HFFc6 (cell line): ENCODE measurements around the gene MCC. TPM values are rescaled to one million over a fixed set of nuclear protein-coding genes. Genes with fewer than 3 reads are reported as not detected.

Experiments
- DNase-seq: peaks from one replicate; pipeline ENCODE4 v3.0.0-alpha.2; 2018
- H3K27ac Mint-ChIP-seq: 2 replicates; pipeline ENCODE4 v1.8.0; 2020; ENCODE audit warnings: mild to moderate bottlenecking, mixed read lengths
- H3K27me3 Mint-ChIP-seq: 2 replicates; pipeline ENCODE4 v1.8.0; 2021; ENCODE audit warnings: mild to moderate bottlenecking, moderate library complexity, mixed read lengths; ENCODE audit not compliant: insufficient read depth
- H3K36me3 Mint-ChIP-seq: 2 replicates; pipeline ENCODE4 v1.8.0; 2021; ENCODE audit warnings: low read depth, mixed read lengths
- H3K4me1 Mint-ChIP-seq: 2 replicates; pipeline ENCODE4 v1.8.0; 2020; ENCODE audit warnings: low read depth, mixed read lengths
- H3K4me3 Mint-ChIP-seq: 2 replicates; pipeline ENCODE4 v1.8.0; 2020; ENCODE audit warnings: mild to moderate bottlenecking, moderate library complexity, mixed read lengths
- H3K9me3 Mint-ChIP-seq: 2 replicates; pipeline ENCODE4 v1.8.0; 2020; ENCODE audit warnings: mild to moderate bottlenecking, mixed read lengths
- CTCF ChIP-seq: fragments of 200-600 bp; sonication (generic); IDR thresholded peaks from 2 replicates; pipeline ENCODE4 v1.5.0; 2021; ENCODE audit warnings: antibody characterized with exemption, mild to moderate bottlenecking
- total RNA-seq, 6 experiments: library from RNA; stranded (reverse); fragmentation: NEBNext Ultra II Directional; extraction: Animal tissue kit (Norgen Biotek cat#: 25700); gene quantifications; 2 replicates in 1 of 6; 3 replicates in 5 of 6; pipeline ENCODE4 v1.2.3, GENCODE V29; 2021

Gene MCC
- total RNA-seq, 6 experiments from 2014 or later, result 2.5 to 4.9 (median 3.0) TPM

GRCh38 chr5:113257545-113257944 is 230.7 kb downstream of the MCC start:
- Mint-ChIP-seq H3K9me3 (no peaks in the 10 kb centered on the region), H3K27ac (no peak overlapping the region), H3K4me3 (no peak overlapping the region), H3K4me1 (no peaks in the 10 kb centered on the region), H3K36me3 (no peaks in the 10 kb centered on the region), H3K27me3 (no peaks in the 10 kb centered on the region; the same call in 1 of the 2 replicates)
- TF ChIP-seq CTCF, result no peak
- no peak for DNase-seq

- H3K36me3 Mint-ChIP-seq, result no peaks in the 10 kb centered on the region
- H3K27me3 Mint-ChIP-seq, result no peaks in the 10 kb centered on the region; the same call in 1 of the 2 replicates
- no peaks in the 10 kb centered on the region for H3K4me1 Mint-ChIP-seq
- H3K4me3 Mint-ChIP-seq, result no peak overlapping the region
- no peak for TF ChIP-seq CTCF
- H3K27ac Mint-ChIP-seq, result no peak overlapping the region
- no peaks in the 10 kb centered on the region for H3K9me3 Mint-ChIP-seq
- DNase-seq, result no peak
These were observed 231.4 kb downstream of the MCC start for GRCh38 chr5:113256671-113257452.

- Mint-ChIP-seq H3K9me3 (no peaks in the 10 kb centered on the region), H3K4me3 (no peak overlapping the region), H3K27me3 (peaks cover 1% of the 10 kb centered on the region; the same call in 1 of the 2 replicates), H3K4me1 (no peaks in the 10 kb centered on the region), H3K36me3 (no peaks in the 10 kb centered on the region), H3K27ac (no peak overlapping the region)
- DNase-seq, result no peak
- no peak for TF ChIP-seq CTCF
These were observed 232.5 kb downstream of the MCC start for GRCh38 chr5:113255579-113256386.

GRCh38 chr5:113255105-113255504 is 233.1 kb downstream of the MCC start:
- H3K4me1 Mint-ChIP-seq, result no peaks in the 10 kb centered on the region
- no peak overlapping the region for H3K4me3 Mint-ChIP-seq
- DNase-seq, result no peak
- H3K9me3 Mint-ChIP-seq, result no peaks in the 10 kb centered on the region
- no peaks in the 10 kb centered on the region for H3K36me3 Mint-ChIP-seq
- H3K27ac Mint-ChIP-seq, result no peak overlapping the region
- TF ChIP-seq CTCF, result no peak
- peaks cover 1% of the 10 kb centered on the region; the same call in 1 of the 2 replicates for H3K27me3 Mint-ChIP-seq

- no peak for TF ChIP-seq CTCF
- peaks cover 1% of the 10 kb centered on the region for H3K27me3 Mint-ChIP-seq
- no peaks in the 10 kb centered on the region for H3K36me3 Mint-ChIP-seq
- DNase-seq, result no peak
- H3K27ac Mint-ChIP-seq, result no peak overlapping the region
- H3K9me3 Mint-ChIP-seq, result no peaks in the 10 kb centered on the region
- H3K4me1 Mint-ChIP-seq, result no peaks in the 10 kb centered on the region
- H3K4me3 Mint-ChIP-seq, result no peak overlapping the region
These were observed 235.2 kb downstream of the MCC start for GRCh38 chr5:113253037-113253436.
